DMS 273 (cell line): ENCODE results near the gene SRPK2.
"Not testable (repeated sequence)": the region's sequence is repeated elsewhere in the genome, so short reads cannot be mapped to it uniquely, and the experiment has no call there.

Experiments
- DNase-seq: peaks from one replicate; lab custom pipeline; 2025; ENCODE audit not compliant: unreplicated experiment; lab: John Stamatoyannopoulos, UW

The SRPK2 gene

GRCh38 chr7:105388356-105389087 is at the start of gene SRPK2:
SRPK2 (minus strand) TSS chr7:105388921.
- DNase-seq, result peak; percentile 94

GRCh38 chr7:105438254-105438653 is 49.5 kb upstream of the SRPK2 start:
- no peak for DNase-seq

- DNase-seq, result not testable (repeated sequence)
Measured at GRCh38 chr7:105437356-105437755, 48.6 kb upstream of the SRPK2 start.

GRCh38 chr7:105429746-105430612 is 41.3 kb upstream of the SRPK2 start:
- peak; percentile 75 for DNase-seq

GRCh38 chr7:105426606-105427146 is 38.0 kb upstream of the SRPK2 start:
- no peak for DNase-seq

- no peak for DNase-seq
Measured at GRCh38 chr7:105423987-105424386, 35.3 kb upstream of the SRPK2 start.

GRCh38 chr7:105413887-105414437 is 25.2 kb upstream of the SRPK2 start:
- no peak for DNase-seq

GRCh38 chr7:105410774-105411173 is 22.1 kb upstream of the SRPK2 start:
- not testable (repeated sequence) for DNase-seq

GRCh38 chr7:105409775-105410174 is 21.1 kb upstream of the SRPK2 start:
- DNase-seq, result not testable (repeated sequence)

- no peak for DNase-seq
Measured at GRCh38 chr7:105408791-105409410, 20.2 kb upstream of the SRPK2 start.

GRCh38 chr7:105403128-105403527 is 14.4 kb upstream of the SRPK2 start:
- no peak for DNase-seq

- DNase-seq, result no peak
Measured at GRCh38 chr7:105402221-105403095, 13.7 kb upstream of the SRPK2 start.

GRCh38 chr7:105399043-105399725 is 10.5 kb upstream of the SRPK2 start:
- DNase-seq, result peak; percentile 50

- no peak for DNase-seq
Measured at GRCh38 chr7:105396566-105396965, 7.8 kb upstream of the SRPK2 start.

GRCh38 chr7:105391429-105391828 is 2.7 kb upstream of the SRPK2 start:
- no peak for DNase-seq

GRCh38 chr7:105389889-105390288 is 1.2 kb upstream of the SRPK2 start:
- DNase-seq, result no peak

- DNase-seq, result peak; percentile 91
Measured at GRCh38 chr7:105389088-105389650, 448 bp upstream of the SRPK2 start.

- DNase-seq, result peak; percentile 90
Measured at GRCh38 chr7:105387508-105388355, 989 bp downstream of the SRPK2 start.
